ENCODE measurements around the gene LPP. TPM values are rescaled to one million over a fixed set of nuclear protein-coding genes. Genes with fewer than 3 reads are reported as not detected.

The LPP gene
- polyA plus RNA-seq, 1 experiment: 76.3 TPM

- Histone ChIP-seq H3K4me3 (ENCODE audit: low read depth, low read length) (no peak overlapping the region), H3K27ac (ENCODE audit: low read depth, low read length) (peak overlapping the region; percentile 72), H3K9me3 (ENCODE audit: control insufficient read depth, insufficient read depth, low read length) (no peaks in the 10 kb centered on the region), H3K27me3 (ENCODE audit: control insufficient read depth, insufficient read depth, low read length) (no peaks in the 10 kb centered on the region)
- TF ChIP-seq CTCF (IDR thresholded peaks at IDR 0.05; ENCODE audit: low read depth, low read length): no peak
- CTCF ChIA-PET: interaction anchor here (0.9 to 1.6 kb wide), 3 partner anchors 371 to 843 kb away, joined by 3 to 7 read pairs (median 4); no protein-coding TSS in a partner anchor
- DNase-seq (ENCODE audit: low read depth, low spot score): no peak
- POLR2A ChIA-PET: interaction anchor here (0.8 kb wide), 1 partner anchor 65 kb away, joined by 3 read pairs; no protein-coding TSS in a partner anchor
These were observed 429.6 kb downstream of the LPP start for GRCh38 chr3:188583341-188584161.

- no peak for DNase-seq (ENCODE audit: low read depth, low spot score)
- peak overlapping the region; percentile 72 for H3K27ac ChIP-seq (ENCODE audit: low read depth, low read length)
- no peaks in the 10 kb centered on the region for H3K27me3 ChIP-seq (ENCODE audit: control insufficient read depth, insufficient read depth, low read length)
- POLR2A ChIA-PET: interaction anchor here (0.8 kb wide), 1 partner anchor 66 kb away, joined by 3 read pairs; no protein-coding TSS in a partner anchor
- no peak for TF ChIP-seq CTCF (IDR thresholded peaks at IDR 0.05; ENCODE audit: low read depth, low read length)
- H3K4me3 ChIP-seq (ENCODE audit: low read depth, low read length): no peak overlapping the region
- CTCF ChIA-PET: interaction anchor here (0.9 to 1.6 kb wide), 3 partner anchors 371 to 843 kb away, joined by 3 to 7 read pairs (median 4); no protein-coding TSS in a partner anchor
- H3K9me3 ChIP-seq (ENCODE audit: control insufficient read depth, insufficient read depth, low read length): no peaks in the 10 kb centered on the region
These were observed 430.2 kb downstream of the LPP start for GRCh38 chr3:188584162-188584529.

GRCh38 chr3:188584958-188585689 lies 431.2 kb downstream of the LPP start:
- ChIA-PET CTCF (interaction anchor here (0.7 to 1.6 kb wide), 2 partner anchors 16 to 370 kb away, joined by 3 to 7 read pairs; no protein-coding TSS in a partner anchor), POLR2A (no interaction called here)
- DNase-seq (ENCODE audit: low read depth, low spot score): no peak
- TF ChIP-seq CTCF (IDR thresholded peaks at IDR 0.05; ENCODE audit: low read depth, low read length): no peak
- Histone ChIP-seq H3K27ac (ENCODE audit: low read depth, low read length) (no peak overlapping the region), H3K9me3 (ENCODE audit: control insufficient read depth, insufficient read depth, low read length) (no peaks in the 10 kb centered on the region), H3K4me3 (ENCODE audit: low read depth, low read length) (no peak overlapping the region), H3K27me3 (ENCODE audit: control insufficient read depth, insufficient read depth, low read length) (no peaks in the 10 kb centered on the region)

GRCh38 chr3:188589071-188589470 lies 435.1 kb downstream of the LPP start:
- ChIA-PET POLR2A (no interaction called here), CTCF (interaction anchor here (0.9 to 1.6 kb wide), 2 partner anchors 366 to 848 kb away, joined by 4 to 7 read pairs; no protein-coding TSS in a partner anchor)
- H3K27me3 ChIP-seq (ENCODE audit: control insufficient read depth, insufficient read depth, low read length): no peaks in the 10 kb centered on the region
- no peak overlapping the region for H3K27ac ChIP-seq (ENCODE audit: low read depth, low read length)
- no peaks in the 10 kb centered on the region for H3K9me3 ChIP-seq (ENCODE audit: control insufficient read depth, insufficient read depth, low read length)
- no peak for TF ChIP-seq CTCF (IDR thresholded peaks at IDR 0.05; ENCODE audit: low read depth, low read length)
- no peak overlapping the region for H3K4me3 ChIP-seq (ENCODE audit: low read depth, low read length)
- no peak for DNase-seq (ENCODE audit: low read depth, low spot score)
